Fibroblast of the conjunctiva (primary cell): ENCODE measurements around the gene AP5Z1.

Experiments used
- DNase-seq: peaks from one replicate; pipeline ENCODE4 v3.0.0-alpha.2; 2010; ENCODE audit warnings: low read depth

Gene AP5Z1

DNA sequence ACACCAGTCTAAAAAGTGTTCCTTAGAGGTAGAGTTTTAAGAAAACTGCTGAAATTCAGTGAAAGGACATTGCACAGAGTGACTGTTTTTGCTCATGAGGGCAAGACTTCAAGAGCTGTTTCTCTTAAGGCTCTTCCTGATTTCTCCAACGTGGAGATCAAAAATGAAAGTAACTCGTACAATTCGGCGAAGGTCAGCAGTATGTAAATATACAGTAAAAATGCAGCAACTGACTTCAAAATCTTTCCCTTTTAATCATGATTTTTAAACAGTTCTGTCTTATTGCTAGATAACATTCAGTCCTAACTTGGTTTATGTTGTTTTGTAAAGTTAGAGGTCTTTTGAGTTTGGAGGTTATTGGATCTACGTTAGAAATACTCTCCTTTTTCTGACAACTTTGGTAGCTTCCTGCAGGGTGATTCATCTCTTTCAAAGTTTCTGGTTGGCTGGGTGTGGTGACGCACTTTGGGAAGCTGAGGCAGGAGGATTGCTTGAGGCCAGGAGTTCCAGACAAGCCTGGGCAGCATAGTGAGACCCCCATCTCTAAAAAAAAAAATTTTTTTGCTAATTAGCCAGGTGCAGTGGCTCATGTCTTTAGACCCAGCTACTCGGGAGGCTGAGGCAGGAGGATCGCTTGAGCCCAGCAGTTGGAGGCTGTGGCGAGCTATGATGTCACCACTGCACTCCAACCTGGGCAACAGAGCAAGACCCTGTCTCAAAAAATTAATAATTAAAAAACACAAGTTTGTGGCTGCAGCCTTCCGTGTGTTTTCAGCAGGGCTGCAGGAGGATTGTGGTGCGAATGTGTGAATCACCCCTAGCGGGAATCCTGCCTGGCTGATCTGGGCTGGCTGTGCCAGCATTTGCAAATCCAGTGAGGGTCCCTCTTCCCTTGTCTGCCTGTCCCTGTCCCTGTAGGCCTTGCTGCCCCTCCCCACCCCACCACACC lies 29.2 kb upstream of the AP5Z1 start:
- DNase-seq = peak; percentile 50

DNA sequence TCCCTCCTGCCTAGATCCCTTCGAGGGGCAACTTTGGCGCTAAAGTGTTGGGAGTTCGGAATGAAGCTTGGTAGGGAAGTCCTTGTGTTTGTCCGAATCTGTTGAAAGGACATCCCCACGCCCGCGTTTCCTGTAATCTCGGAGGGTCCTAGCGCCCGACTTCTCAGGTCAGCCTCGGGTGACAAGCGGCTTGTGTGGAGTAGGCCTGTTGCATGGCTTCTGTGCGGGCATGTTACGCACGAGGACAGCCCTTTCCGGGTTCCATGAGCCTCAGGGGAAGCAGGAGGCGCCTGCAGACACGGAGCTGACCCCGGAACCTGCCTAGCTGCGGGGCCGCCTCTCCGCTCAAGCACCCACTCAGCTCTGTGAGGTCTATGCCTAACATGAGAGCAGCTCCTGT lies 28.4 kb upstream of the AP5Z1 start:
- no peak for DNase-seq

DNA sequence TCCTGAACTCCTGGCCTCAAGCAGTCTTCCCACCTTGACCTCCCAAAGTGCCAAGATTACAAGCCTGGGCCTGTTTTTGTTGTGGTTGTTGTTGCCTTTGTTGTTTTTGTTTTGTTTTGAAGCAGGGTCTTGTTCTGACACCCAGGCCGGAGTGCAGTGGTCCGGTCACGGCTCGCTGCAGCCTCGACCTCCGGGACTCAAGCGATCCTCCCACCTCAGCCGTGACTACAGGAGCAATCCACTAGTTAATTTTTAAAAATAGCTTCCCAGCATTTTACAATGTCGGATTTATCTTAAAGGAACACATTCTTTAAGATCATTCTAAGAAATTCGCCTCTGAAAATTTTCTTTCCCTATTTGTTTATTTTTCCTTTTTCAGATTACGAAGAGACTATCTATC lies 27.7 kb upstream of the AP5Z1 start:
- DNase-seq = no peak

DNA sequence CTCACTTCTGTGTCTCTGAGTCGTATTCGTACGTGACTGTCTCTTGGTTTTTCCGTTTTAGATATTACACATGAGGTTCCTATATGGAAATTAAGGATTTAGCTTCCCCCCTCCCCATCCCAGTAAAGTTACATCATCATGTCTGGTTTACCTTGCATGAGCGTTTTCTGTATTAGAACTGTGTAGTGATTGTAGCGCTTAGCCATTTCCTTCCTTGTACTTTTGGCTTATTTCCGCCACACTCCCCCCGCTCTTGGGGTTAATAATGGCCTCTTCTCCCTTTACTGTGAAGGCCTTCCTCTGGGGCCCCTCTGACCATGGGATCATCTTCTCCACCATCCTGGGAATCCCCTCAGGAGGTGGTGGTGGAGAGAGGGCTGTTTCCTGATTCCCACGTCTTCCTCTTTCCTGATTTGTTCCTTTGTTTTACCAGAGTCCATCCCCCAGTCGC lies 27.2 kb upstream of the AP5Z1 start:
- DNase-seq = no peak

DNA sequence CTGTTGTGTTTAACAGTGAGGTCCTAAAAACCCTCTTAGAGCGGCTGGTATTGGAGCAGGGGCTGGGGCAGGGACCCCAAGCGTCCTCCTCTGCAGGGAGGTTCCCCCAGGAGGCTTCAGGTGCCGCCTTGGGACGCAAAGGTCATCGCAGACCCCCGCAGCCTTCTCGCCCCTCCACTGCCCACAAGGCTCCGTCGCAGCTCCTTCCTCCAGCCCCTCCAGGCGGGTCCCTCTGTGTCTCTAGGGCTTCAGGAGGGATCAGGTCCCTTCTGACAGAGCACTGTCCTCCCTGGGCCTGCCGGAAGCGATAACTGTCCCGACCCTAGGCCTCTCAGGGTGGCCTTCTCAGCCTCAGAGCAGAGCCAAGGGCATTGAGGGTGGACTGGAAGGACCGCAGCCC lies 26.1 kb upstream of the AP5Z1 start:
- DNase-seq = no peak

DNA sequence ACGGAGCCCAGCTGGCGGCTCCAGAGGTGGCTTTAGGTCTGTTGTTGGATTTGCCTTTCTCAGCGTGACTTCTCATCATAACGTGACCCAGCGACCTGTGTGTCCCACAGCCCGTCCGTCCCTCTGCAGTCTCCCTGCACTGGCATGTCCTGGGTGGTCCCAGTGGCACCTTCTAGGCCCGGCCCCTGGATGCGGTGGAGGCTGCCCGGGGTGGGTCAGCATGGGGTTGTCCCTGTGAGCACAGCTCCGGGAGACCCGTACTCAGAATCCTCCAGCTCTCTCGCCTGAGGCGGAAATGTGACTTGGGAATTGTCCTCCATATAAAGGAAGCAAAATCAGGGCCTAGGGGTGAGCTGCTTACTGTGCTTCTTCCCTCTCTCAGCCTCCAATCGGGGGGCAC lies 25.6 kb upstream of the AP5Z1 start:
- no peak for DNase-seq

DNA sequence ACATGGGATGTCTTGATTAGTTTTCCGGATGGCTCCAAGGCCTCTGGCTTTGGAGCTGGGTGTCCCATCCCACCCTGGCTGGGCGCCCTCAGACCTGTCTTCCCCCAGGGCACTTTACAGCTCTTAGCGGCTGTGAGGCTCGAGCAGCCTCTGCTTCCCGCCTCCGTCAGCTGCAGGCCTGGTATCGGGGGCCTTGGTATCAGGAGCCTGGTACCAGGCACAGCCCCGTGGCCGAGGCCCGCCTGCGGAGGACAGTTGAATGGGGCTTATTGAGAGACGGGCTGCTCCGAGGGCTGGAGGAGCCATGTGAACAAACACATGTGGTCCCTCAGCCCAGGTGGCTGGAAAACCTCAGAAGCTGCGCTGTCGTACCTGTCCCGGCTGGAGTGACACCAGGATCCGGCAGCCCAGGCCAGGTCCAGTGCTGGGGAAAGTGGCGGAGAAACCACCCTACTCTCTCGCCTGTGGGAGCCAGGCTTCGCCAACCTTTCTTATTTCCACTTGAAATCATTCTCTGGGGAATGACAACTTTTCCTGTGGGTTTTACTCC lies 23.9 kb upstream of the AP5Z1 start:
- no peak for DNase-seq

DNA sequence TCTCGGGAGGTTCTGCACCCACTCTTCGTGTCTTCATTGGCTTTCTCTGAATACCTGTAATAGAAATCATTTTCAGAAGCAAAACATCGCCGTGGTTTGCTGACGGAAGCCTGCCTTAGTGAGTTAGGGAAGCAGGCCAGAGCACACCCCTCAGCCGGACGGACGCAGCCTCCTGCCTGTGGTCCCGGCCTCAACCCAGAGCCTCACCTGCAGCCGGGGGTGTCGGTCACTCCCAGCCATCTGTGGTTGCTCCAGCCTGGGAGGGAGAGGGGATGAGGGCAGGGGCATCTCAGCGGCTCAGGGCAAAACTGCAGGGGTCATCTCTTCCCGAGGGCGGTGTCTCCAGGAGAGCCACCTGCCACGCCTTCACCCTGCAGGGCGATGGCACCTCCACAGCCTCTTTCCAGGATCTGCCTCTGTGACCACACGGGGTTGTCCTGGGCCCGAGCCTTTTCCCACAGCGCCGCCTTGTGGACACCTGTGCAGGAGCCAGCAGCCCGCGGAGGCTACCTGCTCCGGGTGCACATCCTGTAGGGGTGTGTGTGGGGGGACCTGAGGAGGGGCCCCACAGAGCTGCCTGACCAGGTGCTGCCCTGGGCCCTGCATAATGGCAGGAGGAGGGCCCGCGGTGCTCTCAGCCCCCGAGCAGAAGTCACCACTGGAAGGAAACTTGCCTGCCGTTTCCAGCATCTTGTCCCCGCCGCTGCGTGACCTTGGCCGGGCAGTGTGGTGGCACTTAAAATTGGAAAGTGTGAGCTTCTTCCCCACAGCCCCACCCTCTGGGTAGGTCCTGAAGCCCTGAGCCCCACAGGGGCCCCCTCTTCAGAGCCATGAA lies 21.6 kb upstream of the AP5Z1 start:
- DNase-seq = no peak

DNA sequence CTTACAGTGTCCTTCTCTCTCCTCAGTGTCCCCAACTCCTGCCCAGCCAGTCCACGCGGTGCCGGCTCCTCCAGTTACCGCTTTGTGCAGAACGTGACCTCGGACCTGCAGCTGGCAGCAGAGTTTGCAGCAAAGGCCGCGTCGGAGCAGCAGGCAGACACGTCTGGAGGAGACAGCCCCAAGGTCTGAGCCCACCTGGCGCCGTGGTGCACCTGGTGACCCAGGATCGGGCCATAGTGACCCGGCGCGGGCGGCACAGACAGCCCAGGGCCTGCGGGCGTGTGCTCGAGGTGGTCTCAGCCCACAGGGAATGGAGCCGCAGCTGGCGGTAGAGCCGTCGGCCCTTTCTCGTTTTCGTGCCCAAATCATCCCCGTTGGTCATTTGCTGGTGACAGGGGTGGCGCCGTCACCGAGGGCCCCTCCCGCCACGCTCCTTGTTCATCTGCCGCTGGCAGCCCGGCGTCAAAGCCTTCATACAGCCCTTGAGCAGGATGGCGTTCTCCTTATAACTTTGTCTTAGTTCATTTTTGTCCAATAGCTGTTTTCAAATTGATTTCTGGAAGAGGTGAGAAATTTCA lies 20.9 kb upstream of the AP5Z1 start:
- DNase-seq = no peak

DNA sequence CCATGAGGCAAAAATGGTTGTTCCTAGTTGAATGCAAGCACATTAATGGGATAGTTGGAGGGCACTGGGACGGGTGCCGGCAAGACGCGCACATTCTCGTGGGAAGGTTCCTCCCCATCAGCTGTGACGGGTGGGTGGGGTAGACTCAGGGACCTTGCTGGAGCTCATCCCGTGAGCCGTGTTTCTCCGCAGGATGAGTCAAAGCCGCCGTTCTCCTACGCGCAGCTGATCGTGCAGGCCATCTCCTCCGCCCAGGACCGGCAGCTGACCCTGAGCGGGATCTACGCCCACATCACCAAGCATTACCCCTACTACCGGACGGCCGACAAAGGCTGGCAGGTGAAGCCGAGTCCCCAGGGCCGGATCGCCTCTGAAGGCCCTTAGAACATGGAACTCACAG lies 20.4 kb upstream of the AP5Z1 start:
- DNase-seq = no peak

DNA sequence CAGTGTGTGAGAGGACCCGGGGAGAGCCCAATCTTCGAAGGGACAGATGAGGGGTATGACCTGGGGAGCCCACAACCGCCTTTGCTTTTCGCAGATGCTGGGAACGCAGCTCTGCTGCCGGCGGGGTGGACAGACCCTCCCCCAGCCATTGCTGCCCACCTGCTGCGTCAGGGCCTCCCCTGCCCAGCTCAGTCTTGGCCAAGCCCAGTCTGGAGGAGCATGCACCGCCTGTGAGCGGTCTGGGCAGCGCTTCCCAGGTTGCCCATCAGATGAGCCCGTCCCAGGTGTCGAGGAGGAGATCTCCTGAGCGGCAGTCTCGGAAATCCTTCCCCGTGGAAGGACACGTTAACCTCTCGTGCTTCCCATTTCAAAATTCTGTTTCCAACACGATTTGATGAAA lies 17.3 kb upstream of the AP5Z1 start:
- DNase-seq = no peak

DNA sequence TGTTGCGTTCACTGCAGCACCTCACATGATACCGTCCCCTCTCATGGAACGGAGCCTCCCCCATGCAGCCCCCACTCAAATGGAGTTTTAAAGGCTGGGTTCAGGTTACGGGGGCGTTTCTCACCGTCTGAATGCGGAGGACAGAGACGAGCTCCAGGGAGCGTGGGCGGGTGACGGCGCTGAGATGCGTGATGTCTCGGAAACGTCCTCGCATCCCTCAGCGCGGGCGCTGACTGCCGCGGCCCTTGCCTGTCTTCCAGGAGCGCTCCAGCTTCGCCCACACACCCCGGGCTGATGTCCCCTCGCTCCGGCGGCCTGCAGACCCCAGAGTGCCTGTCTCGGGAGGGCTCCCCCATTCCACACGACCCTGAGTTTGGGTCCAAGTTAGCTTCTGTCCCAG lies 16.6 kb upstream of the AP5Z1 start:
- no peak for DNase-seq

DNA sequence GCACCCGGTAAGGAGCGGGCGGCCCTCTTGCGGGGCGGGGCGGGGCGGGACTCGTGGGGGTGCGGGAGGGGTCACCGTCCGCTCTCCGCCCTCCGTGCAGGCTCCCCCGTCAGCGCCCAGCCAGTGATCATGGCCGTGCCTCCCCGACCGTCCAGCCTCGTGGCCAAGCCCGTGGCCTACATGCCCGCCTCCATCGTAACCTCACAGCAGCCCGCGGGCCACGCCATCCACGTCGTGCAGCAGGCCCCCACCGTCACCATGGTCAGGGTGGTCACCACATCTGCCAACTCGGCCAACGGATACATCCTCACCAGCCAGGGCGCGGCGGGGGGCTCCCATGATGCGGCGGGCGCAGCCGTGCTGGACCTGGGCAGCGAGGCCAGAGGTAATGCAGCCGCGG lies 16.2 kb upstream of the AP5Z1 start:
- no peak for DNase-seq

DNA sequence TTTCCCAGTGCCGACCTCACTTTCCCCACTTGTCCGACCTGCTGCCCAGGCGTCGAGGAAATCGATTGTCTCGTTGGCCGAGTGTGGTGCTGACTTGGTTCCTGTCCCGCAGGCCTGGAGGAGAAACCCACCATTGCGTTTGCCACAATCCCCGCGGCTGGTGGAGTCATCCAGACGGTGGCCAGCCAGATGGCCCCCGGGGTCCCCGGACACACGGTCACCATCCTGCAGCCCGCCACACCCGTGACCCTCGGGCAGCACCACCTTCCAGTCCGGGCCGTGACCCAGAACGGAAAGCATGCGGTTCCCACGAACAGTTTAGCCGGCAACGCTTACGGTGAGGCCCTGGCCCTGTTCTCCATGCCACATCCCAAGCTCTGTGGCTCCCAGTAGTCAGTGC lies 14.5 kb upstream of the AP5Z1 start:
- no peak for DNase-seq

DNA sequence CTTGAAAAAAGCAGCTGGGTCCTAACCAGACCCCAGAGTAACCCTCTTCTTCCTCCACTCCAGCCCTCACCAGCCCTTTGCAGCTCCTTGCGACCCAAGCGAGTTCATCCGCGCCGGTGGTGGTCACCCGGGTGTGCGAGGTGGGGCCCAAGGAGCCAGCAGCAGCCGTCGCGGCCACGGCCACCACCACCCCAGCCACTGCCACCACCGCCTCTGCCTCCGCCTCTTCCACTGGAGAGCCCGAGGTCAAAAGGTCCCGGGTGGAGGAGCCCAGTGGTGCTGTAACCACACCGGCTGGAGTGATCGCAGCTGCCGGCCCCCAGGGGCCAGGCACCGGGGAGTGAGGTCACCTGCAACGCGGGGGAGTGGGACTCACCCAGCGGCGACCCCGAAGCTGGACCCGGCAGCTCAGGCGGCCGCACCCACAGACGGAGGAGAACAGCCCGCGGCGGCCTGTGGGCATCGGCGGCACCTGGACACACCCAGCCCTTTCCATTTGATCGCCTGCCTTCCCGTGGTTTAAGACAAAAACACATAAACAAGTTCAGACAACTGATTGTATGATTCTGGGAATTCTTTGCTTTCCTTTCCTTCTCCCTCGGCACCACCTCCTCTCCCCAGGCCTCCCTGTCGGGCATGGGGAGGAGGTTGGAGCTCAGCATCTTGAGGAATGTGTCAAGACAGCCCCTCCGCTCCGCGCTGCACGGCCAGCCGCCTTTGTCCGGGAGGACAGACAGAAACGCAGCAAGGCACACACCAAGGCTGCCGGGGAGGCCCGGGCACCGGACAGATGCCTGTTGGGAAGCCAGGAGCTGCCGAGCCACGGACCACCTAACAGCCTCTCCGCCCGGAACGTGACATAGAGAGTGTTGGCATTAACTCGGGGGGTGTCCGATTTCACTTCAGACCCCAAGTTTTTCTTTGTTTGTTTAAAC lies 13.0 kb upstream of the AP5Z1 start:
- DNase-seq = no peak

DNA sequence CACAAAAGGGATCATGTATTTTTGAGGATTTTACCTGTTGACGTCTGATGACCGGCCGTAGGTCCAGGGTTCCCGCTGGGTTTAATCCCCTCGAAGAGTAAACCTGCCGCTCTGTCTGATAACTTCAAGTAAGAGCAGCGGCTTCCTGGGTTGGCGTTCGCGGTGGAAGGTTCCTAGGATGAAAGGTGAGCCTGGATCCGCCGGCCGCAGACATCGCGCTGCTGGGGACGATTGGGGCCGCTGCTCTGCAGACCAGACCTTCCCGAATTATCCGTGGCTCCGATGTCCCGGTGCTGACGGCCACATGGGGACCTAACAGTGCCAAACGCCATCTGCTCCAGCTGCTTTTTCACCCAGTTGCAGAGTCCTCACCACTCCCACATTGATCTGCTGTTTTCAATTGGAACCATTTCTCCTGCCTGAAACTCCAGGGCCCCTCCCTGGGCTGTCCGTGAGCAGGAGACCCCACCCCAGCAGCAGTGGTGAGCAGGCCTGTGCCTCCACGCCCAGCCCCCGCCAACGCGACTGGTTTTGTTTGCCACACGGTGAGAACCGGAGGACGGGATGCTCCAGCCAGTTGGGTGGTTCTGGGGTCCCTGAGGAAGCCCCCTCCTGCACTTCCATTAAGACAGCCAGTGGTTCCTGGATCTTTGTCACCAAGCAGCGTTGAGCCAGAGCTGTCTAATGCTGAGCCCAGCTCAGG lies 12.2 kb upstream of the AP5Z1 start:
- no peak for DNase-seq

DNA sequence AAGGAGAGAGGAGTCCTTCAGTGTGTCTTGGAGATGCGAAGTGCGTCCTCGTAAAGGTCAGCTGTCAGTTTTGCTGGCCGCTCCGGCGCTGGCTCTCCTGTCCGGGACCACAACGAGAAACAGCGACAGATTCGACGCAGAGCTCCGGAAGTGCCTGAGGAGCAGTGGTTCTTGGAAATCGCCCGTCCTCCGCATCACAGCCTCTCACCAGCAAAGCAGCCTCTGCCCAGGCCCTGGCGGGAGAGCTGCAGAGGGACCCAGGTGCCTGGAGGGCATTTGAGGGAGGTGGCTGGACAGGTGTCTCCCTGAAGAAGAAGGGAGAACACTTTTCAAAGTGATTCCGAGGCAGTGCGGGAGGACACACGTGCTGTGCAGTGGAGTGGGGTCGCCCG lies 11.6 kb upstream of the AP5Z1 start:
- DNase-seq = no peak

DNA sequence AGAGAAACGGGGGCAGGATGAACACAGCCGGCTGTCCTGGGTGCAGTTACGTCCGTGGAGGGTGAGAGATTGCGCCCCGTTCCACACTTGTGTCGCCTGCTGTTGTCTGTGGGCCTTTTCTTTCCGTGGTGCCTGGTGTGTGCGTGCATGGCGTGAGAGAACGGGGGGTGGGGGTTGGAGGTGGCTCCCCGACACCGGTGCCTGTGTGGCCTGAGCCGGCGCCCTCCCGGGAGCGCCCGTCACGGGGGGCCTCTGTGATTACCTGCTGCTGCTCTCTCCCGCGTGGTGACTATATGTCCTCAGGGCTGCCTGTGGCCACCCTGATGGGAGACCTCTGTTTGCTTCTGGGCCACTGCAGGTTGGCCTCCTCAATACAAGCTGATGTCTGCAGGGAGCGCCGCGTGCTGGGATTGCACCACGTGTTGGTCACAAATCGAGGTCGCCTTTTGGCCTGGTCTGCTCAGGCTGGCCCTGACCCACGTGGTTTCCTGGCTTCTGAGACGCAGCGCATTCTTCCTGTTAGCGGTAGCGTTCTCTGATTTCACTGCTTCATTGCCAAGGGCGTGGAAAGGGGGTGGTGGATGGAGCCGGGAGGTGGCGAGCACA lies 10.9 kb upstream of the AP5Z1 start:
- DNase-seq = no peak

DNA sequence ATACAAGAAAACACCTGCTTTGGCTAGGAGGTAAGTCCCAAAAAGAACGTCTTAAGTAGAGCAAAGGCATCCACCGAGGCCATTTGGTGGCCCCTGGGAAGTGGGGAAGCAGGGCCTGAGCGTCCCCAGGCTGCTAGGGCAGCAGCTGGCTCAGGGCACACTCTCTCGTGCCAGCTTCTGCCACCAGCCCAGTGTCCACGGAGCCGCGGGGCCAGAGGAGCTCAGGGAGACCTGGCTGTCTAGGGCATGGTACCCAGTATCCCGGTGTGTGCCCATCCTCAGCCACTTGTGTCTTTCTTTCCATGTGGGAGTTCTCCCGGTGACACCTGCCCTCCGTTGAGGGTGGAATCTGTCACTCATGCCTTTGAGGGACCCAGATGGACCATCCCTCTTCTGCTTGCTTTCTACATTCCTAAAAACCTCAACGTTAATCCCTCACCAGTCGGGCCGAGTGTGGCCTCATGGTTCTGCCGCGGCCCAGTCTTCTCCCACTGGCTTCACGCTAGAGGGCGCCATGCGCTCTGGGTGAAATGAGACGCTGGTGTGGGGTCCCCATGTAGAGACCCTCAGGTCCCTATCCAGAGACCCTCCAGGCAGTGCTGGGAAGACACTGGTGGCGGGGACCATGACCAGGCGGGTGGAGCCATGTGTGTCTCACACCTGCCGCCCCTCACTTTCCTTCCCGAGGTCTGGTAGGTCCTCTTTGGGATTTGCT lies 9.5 kb upstream of the AP5Z1 start:
- no peak for DNase-seq
